COLO829 (cell line): ENCODE data around the gene TNNT2.

Experiments used
- DNase-seq: peaks from one replicate; pipeline ENCODE4 v3.0.0; 2012; ENCODE audit warnings: low spot score

The TNNT2 gene

GRCh38 chr1:201313086-201313485 lies 64.4 kb downstream of the TNNT2 start:
- DNase-seq: no peak

GRCh38 chr1:201312298-201312697 lies 65.2 kb downstream of the TNNT2 start:
- DNase-seq: no peak

- DNase-seq: no peak
Measured at GRCh38 chr1:201311356-201312011, 66.0 kb downstream of the TNNT2 start.

- DNase-seq: peak; percentile 86
Measured at GRCh38 chr1:201310986-201311355, 66.5 kb downstream of the TNNT2 start.

DNA sequence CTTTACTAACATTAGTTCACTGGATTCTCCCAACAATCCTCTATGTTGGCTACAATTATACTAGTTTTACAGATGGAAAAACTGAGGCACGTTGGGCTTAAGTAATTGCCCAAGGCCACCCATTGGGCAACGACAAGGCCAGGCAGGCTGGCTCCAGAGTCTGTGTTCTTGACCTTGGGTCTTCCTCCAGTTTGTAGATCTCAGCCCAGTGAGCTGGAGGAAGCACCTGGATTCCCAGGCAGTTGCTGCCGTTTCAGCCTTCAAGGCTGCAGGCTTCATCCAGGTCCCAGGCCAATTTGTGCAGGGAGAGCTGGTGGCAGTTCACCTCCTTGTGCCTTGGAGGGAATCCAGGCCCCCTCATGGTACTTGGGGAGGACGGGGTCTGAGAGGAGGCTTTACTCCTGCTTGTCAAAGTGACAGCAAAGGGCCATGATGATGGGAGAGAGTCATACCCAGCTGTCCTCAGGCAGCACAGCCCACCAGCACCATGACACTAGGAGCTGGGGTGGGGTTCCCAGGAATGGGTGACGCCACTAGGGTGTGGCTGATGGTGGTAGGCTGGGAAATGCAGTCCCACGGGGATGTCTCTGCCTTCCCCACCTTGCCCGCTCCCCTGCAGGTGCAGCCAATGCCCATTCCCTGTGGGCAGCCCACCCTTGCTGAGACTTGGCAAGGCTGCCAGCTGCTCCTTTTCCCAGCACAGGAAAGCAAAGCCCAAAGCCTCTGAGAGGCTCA lies 67.1 kb downstream of the TNNT2 start:
- no peak for DNase-seq

GRCh38 chr1:201309416-201309815 lies 68.1 kb downstream of the TNNT2 start:
- DNase-seq: peak; percentile 85
